ENCODE data around the gene MRPL34. TPM values are rescaled to one million over a fixed set of nuclear protein-coding genes. Genes with fewer than 3 reads are reported as not detected.

The MRPL34 gene
- total RNA-seq (10 to 100 TPM; 72.9 to 91.9 TPM), polyA plus RNA-seq (ENCODE audit: insufficient read length in 6 of 6) (10 to 100 TPM; 32.2 to 41.9 (median 37.8) TPM)
- long read RNA-seq, donor 1, transcript MRPL34-201 (2 exons, 968 nt): major isoform, 69 of 71 reads
- long read RNA-seq, donor 1, partial matches to known transcripts: 0 of 71 reads
- long read RNA-seq, donor 1, other reads (novel, unspliced or antisense): 0 of 71 reads
- long read RNA-seq, donor 2, transcript MRPL34-201 (2 exons, 968 nt): major isoform, 49 of 50 reads
- long read RNA-seq, donor 2, partial matches to known transcripts: 0 of 50 reads
- long read RNA-seq, donor 2, other reads (novel, unspliced or antisense): 0 of 50 reads
- long read RNA-seq, donor 3, transcript MRPL34-201 (2 exons, 968 nt): major isoform, 21 of 27 reads
- long read RNA-seq, donor 3, transcript MRPL34-203 (3 exons, 863 nt): minor isoform, 6 of 27 reads
- long read RNA-seq, donor 3, partial matches to known transcripts: 0 of 27 reads
- long read RNA-seq, donor 3, other reads (novel, unspliced or antisense): 0 of 27 reads
- long read RNA-seq, donor 4, transcript MRPL34-201 (2 exons, 968 nt): major isoform, 67 of 71 reads
- long read RNA-seq, donor 4, partial matches to known transcripts: 0 of 71 reads
- long read RNA-seq, donor 4, other reads (novel, unspliced or antisense): 4 of 71 reads
- long read RNA-seq, donor 5, transcript MRPL34-201 (2 exons, 968 nt): major isoform, 36 of 39 reads
- long read RNA-seq, donor 5, partial matches to known transcripts: 0 of 39 reads
- long read RNA-seq, donor 5, other reads (novel, unspliced or antisense): 0 of 39 reads
- long read RNA-seq, donor 6, transcript MRPL34-201 (2 exons, 968 nt): major isoform, 35 of 38 reads
- long read RNA-seq, donor 6, partial matches to known transcripts: 0 of 38 reads
- long read RNA-seq, donor 6, other reads (novel, unspliced or antisense): 0 of 38 reads
- long read RNA-seq, donor 7, transcript MRPL34-201 (2 exons, 968 nt): major isoform, 31 of 38 reads
- long read RNA-seq, donor 7, partial matches to known transcripts: 0 of 38 reads
- long read RNA-seq, donor 7, other reads (novel, unspliced or antisense): 7 of 38 reads
- long read RNA-seq, donor 8, transcript MRPL34-201 (2 exons, 968 nt): major isoform, 35 of 38 reads
- long read RNA-seq, donor 8, partial matches to known transcripts: 0 of 38 reads
- long read RNA-seq, donor 8, other reads (novel, unspliced or antisense): 0 of 38 reads
- long read RNA-seq, donor 9, partial matches to known transcripts: 0 of 1 reads
- long read RNA-seq, donor 9, other reads (novel, unspliced or antisense): 0 of 1 reads
- long read RNA-seq, donor 10, transcript MRPL34-201 (2 exons, 968 nt): major isoform, 68 of 73 reads
- long read RNA-seq, donor 10, partial matches to known transcripts: 0 of 73 reads
- long read RNA-seq, donor 10, other reads (novel, unspliced or antisense): 3 of 73 reads
- long read RNA-seq, donor 11: 0 reads
- long read RNA-seq, donor 12, transcript MRPL34-201 (2 exons, 968 nt): major isoform, 28 of 30 reads
- long read RNA-seq, donor 12, partial matches to known transcripts: 0 of 30 reads
- long read RNA-seq, donor 12, other reads (novel, unspliced or antisense): 0 of 30 reads

DNA sequence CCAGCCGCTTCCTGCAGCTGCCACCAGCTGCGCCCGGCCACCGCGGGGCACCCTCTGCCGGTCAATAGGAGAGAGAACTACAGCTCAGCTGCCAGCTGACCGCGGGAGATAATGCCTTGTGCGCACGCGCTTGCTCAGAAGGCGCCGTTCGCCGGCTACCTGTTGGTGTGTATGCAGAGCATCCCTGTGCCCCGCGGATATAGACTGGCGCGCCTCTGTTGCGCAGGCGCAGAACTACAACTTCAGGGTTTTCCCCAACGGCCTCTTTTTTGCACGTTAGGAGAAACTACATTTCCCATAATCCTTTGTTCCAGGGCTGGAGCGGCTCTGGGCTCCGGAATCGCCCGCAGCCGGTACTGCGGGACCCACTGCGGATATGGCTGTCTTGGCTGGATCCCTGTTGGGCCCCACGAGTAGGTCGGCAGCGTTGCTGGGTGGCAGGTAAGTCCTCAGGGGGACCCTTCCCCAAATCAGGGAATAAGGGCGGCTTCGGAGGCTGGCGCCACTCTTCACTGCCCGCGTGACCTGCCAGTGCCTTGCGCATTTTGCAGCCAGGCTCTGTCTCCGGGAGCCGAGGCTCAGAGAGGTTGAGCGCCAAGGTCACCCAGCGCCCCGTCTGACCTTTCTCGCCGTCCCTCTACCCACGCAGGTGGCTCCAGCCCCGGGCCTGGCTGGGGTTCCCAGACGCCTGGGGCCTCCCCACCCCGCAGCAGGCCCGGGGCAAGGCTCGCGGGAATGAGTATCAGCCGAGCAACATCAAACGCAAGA is at the start of gene MRPL34:
Gene MRPL34 (plus strand): TSS at position 356 of the 768 bp plus-strand sequence. CDS start 21 bp downstream, at position 377.
- Histone ChIP-seq H3K27me3 (no peaks in the 10 kb centered on the region), H3K4me1 (peaks cover 26 to 72% of the 10 kb centered on the region in 2 donors), H3K27ac (peak within 1 kb of the TSS; percentile 91 to 92), H3K36me3 (peaks cover 0 to 5% of the 10 kb centered on the region in 2 donors), H3K4me3 (peak within 1 kb of the TSS; percentile 54 to 68), H3K9me3 (no peaks in the 10 kb centered on the region)
- TF ChIP-seq, protein P1, sequence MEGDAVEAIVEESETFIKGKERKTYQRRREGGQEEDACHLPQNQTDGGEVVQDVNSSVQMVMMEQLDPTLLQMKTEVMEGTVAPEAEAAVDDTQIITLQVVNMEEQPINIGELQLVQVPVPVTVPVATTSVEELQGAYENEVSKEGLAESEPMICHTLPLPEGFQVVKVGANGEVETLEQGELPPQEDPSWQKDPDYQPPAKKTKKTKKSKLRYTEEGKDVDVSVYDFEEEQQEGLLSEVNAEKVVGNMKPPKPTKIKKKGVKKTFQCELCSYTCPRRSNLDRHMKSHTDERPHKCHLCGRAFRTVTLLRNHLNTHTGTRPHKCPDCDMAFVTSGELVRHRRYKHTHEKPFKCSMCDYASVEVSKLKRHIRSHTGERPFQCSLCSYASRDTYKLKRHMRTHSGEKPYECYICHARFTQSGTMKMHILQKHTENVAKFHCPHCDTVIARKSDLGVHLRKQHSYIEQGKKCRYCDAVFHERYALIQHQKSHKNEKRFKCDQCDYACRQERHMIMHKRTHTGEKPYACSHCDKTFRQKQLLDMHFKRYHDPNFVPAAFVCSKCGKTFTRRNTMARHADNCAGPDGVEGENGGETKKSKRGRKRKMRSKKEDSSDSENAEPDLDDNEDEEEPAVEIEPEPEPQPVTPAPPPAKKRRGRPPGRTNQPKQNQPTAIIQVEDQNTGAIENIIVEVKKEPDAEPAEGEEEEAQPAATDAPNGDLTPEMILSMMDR (IDR thresholded peaks at IDR 0.05): peak; percentile 60 to 87
- DNase-seq (peak; percentile 94 to 98 (median 98)), ATAC-seq (peak; percentile 70)
- intact Hi-C loops (cut with DNase I): no loop called here

DNA sequence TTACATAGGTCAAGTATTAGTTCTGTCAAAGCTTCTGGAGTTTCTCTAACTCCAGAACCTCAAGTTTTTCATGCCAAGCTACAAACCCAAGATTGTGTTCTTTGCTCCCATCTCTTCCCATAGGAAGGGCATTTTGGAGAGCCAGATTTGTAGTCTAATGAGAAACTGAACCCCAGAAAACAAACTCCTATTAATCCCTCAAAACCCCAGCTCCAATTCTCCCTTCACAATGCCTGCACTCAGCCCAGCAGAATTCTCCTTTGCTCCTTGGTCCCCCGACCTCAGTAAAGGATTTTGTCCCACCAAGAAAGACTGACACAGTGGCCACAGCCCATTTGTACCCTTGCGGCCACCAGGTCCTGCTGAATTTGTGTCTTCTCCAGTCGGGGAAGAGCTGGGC is 49.5 kb upstream of the MRPL34 start:
- intact Hi-C loops (cut with DNase I): no loop called here
- Histone ChIP-seq H3K4me1 (peaks cover 0 to 3% of the 10 kb centered on the region in 2 donors), H3K27ac (no peak overlapping the region), H3K36me3 (peaks cover 0 to 23% of the 10 kb centered on the region in 2 donors), H3K27me3 (no peaks in the 10 kb centered on the region), H3K9me3 (no peaks in the 10 kb centered on the region), H3K4me3 (no peak overlapping the region)
- TF ChIP-seq, protein P1 (IDR thresholded peaks at IDR 0.05): no peak
- ATAC-seq (no peak), DNase-seq (no peak)

DNA sequence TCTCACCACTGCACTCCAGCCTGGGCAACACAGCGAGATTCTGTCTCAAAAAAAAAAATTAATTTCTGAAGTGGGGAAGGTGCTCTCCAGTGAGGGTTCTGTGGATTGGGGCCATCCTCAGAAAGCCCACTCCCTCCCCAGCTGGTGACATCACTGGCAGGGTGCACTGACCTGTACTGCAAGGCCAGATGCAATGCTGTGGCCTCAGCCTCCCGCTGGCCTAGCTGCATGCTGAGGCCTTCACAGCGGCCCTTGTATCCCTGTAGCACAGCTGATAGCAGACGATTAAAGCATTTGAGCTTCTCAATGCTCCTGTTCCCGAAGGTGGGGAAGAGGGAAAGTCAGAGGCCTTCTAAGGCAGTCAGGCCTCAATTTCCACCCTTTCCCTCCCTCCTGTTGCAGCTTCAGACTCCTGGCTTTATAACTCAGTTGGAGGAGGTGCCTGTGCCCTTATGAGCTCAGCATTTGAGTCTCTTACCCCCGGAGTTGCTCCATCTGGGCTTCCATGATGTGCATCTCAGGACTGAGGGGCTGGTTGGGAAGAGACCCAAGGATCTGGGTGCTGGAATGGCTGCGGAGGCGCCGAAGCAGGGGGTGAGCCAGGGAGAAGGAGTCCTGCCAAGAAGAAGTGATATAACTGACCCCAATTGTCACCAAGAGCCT is 46.4 kb upstream of the MRPL34 start:
- DNase-seq (no peak), ATAC-seq (no peak)
- H3K27me3 ChIP-seq: no peaks in the 10 kb centered on the region
- H3K27ac ChIP-seq: no peak overlapping the region
- H3K9me3 ChIP-seq: no peaks in the 10 kb centered on the region
- peaks cover 0 to 18% of the 10 kb centered on the region in 2 donors for H3K36me3 ChIP-seq
- no peak overlapping the region for H3K4me3 ChIP-seq
- TF ChIP-seq, protein P1 (IDR thresholded peaks at IDR 0.05): no peak
- intact Hi-C loops (cut with DNase I): no loop called here
- peaks cover 0 to 3% of the 10 kb centered on the region in 2 donors for H3K4me1 ChIP-seq

DNA sequence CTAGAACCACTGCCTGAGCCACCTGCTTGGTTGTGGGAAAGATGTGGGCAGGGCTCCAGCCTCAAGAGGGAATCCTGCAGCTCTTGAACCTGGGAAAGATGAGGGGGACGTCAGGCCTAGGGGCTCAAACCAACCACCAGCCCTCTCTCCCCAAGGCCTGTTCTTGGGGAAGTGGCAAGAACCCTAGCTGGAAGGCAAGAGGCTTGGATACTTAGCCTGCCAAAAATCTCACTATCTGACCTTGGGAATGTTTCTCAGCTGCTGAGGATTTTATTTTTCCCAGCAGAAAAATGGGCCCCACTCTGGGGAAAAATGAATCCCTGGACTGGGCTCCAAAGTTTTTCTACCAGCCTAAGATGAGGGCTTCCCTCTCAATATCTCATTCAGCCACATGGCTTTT is 45.7 kb upstream of the MRPL34 start:
- ATAC-seq (no peak), DNase-seq (no peak)
- H3K27ac ChIP-seq: no peak overlapping the region
- intact Hi-C loops (cut with DNase I): no loop called here
- no peak overlapping the region for H3K4me3 ChIP-seq
- peaks cover 0 to 3% of the 10 kb centered on the region in 2 donors for H3K4me1 ChIP-seq
- H3K27me3 ChIP-seq: no peaks in the 10 kb centered on the region
- H3K36me3 ChIP-seq: peaks cover 0 to 18% of the 10 kb centered on the region in 2 donors
- TF ChIP-seq, protein P1 (IDR thresholded peaks at IDR 0.05): no peak
- no peaks in the 10 kb centered on the region for H3K9me3 ChIP-seq

Data from left lung (tissue), 14 donors.